HG03175 (cell line): ENCODE results near the gene FOCAD.
A peak's percentile ranks its signal among the peaks of the same experiment; 100 is the strongest.

Experiments
- ATAC-seq: cut with Tn5 transposase; IDR thresholded peaks from one replicate; pipeline ENCODE4 v1.9.1; 2021; ENCODE audit warnings: mild to moderate bottlenecking, moderate library complexity; ENCODE audit not compliant: unreplicated experiment

The FOCAD gene

GRCh38 chr9:20997503-20998076 lies 313.5 kb downstream of the FOCAD start:
- peak; percentile 67 for ATAC-seq

GRCh38 chr9:21001581-21001980 lies 317.5 kb downstream of the FOCAD start:
- no peak for ATAC-seq

- no peak for ATAC-seq
Measured at GRCh38 chr9:21002040-21002439, 318.0 kb downstream of the FOCAD start.

DNA sequence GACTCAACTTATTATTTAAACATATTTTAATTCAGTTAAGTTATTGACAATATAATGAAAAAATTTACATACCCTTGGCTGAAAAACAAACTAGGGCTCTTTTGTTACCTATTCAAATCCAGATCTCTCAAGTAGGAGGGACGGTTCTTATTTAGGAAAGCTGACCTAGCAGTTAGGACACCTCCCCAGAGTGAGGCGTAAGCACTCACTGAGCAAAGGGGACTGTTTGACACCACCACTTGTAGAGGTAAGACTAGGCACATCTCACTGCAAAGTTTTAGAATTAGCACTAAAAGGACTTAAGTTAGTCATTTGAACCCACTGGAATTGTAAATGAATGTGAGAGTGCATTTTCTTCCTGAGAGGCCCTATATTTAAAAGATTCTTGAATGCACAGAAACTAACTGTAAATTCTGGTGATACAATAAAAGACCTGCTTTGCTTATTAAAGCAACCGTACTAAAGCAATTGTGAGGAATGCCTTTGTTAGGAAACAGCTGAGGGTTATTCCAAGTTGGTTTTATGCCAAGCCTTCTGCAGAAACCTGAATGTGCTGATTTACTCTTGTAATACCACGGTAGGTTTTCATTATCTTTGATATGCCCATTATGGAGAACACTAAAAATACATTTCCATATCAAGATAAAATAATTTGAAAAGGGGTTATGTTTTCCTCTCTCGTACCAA lies 331.2 kb downstream of the FOCAD start:
- ATAC-seq, result no peak

DNA sequence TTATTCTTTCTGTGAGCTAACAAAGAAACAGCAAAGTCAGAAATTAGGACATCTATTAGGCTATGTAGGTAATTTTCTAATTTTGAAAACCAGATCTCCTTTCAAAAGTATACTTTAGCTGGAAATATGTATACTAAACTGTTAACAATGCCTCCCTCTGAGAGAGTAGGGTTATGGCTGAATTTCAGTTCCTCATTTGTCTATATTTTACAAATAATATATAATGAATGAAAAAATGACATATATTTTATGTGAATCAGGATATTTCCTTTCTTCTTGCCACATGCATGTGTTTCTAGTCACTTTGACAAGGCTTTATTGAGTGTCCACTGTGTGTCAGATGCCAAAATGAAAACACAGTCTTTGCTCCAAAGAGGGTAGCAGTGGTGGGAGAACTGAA lies 331.9 kb downstream of the FOCAD start:
- ATAC-seq, result peak; percentile 50

DNA sequence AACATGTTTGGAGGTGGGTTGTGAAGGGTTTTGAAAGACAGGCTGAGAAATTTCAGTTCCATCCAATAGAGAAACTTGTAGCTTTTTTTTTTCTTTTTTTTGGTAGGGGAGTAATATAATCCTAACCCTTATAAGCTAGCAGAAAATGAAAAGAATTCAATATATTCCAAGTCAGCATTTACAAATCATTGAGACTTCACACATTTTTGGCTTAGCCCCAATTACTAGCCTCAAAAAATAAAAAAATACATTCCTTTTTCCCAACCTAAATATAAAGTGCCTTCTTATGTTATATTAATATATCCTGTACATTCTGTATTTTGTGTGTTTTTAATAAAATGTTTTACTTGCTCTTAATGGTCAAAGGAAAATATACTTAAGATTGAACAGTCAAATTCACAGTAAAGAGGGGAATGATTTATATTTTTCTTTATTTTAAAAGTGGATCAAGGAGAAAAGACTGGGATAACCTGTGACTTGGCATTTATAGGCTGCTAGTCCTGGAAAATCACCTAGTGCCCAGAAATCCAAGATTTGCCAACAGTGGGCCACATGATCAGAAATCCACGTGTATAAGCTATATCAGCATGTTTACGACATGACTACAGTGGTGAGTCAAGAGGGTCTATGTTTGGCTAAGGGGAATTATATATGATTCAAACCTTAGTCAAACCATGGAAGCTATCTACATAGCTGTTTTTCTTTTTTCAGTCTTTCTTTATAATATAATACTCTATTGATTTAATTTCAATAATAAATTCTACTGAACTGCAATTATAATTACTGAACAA lies 332.8 kb downstream of the FOCAD start:
- ATAC-seq, result no peak

GRCh38 chr9:21018177-21018576 lies 334.1 kb downstream of the FOCAD start:
- no peak for ATAC-seq

DNA sequence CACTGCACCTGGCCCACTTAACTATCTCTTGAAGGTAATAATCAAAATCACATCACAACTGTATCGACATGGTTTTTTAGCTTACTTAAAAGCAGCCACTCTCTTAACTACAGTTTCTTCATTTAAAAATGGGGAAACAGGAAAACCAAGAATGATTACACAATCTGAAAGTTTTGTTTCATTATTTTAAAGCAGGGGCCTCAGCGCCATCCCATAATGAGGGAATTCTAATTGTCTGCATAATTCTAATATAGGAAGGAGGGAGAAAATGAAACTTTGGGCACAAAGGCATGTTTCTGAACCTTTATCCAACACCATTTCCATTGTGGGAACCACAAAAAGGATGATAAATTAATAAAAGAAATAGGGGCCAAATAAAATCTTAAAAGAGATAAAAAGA lies 339.8 kb downstream of the FOCAD start:
- ATAC-seq, result no peak

- ATAC-seq, result no peak
Measured at GRCh38 chr9:21027295-21027694, 343.2 kb downstream of the FOCAD start.

DNA sequence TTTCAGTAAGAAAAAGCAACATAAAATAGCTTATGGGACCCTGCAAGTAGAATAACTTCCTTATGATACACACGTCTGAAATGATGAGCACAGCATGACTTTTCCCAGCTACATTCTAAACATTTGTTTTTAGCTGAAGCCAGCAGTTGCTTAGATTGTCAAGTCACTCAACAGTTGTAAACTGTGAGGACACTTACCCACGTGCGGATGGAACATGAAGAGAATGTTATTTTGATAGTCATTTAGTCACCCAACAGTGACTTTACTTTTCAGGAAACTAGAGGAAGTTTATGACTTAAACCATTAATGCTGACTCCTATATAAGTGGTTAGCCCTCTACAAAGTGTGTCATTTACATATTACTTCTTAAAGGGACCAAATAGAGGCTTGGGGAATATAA lies 344.4 kb downstream of the FOCAD start:
- ATAC-seq, result no peak

DNA sequence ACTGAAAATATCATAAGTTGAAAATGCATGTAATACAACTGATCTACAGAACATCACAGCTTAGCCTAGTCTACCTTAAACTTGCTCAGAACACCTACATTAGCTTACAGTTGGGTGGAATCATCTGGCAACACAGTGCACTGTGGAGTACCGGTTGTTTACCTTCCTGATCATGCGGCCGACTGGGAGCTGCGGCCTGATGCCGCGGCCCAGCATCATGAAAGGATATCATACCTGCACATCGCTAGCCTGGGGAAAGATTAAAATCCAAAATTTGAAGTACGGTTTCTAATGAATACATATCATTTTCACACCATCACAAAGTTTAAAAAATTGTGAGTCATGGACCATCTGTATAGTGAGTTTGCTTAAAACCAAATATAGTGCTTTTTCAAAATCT lies 345.6 kb downstream of the FOCAD start:
- no peak for ATAC-seq

GRCh38 chr9:21030389-21031035 lies 346.5 kb downstream of the FOCAD start:
- ATAC-seq, result peak; percentile 83

DNA sequence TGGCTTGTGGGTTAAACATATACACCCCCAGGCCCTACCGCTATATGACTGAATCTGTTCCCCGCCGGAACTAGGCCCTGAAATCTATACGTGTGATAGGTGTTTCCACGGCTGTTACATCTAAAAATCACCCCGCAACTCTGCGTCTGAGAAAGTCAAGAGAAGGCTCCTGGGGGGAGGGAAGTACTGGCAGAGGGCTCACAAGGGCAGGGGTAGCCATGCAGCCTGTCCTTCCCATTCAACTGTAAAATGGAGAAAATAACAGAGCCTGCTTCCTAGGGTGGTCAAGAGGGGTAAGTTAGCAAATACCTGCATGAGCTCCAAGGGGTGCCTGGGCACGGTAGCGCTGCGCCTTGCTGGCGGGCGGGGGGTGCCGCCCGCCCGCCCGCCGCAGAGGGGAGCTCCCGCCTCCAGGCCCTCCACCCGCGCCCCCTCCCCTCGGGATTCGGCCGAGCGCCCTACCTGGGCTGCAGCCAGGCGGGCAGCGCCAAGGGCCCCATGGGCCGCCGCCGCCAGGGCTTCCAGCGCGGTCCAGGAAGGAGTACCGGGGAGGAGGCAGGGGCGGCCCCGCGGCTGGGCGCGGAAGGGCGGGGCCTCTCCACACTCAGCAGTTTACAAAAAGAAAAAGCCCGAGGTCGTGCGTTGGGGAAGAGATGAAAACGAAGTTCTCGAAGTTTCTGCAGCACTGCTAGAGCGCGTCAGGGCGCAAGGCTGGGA lies 347.2 kb downstream of the FOCAD start, which contains the start of gene HACD4:
TSS of gene HACD4 (minus strand) at position 550 of the 717 bp plus-strand sequence. CDS start at position 500, 50 bp downstream.
- peak; percentile 70 for ATAC-seq

- no peak for ATAC-seq
Measured at GRCh38 chr9:21031808-21032183, 347.7 kb downstream of the FOCAD start.

DNA sequence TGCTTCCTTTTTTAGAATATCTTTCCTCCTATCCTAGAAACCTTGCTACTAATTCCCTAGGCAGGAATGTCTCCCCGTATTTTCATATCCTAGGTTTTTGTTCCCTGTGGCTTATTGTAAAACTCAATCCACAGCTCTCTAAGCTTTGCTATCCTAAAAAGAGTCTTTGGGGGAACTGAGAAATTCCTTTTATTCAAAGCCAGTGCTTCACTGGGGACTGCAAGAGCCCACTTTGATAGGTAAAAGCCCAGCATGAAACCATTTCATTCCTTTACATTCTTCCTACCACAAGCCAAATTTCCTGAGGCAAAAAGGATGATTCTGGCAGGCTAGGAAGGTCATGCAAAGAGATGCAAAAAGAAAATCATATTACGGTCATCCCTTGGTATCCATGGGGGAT lies 353.2 kb downstream of the FOCAD start:
- no peak for ATAC-seq

DNA sequence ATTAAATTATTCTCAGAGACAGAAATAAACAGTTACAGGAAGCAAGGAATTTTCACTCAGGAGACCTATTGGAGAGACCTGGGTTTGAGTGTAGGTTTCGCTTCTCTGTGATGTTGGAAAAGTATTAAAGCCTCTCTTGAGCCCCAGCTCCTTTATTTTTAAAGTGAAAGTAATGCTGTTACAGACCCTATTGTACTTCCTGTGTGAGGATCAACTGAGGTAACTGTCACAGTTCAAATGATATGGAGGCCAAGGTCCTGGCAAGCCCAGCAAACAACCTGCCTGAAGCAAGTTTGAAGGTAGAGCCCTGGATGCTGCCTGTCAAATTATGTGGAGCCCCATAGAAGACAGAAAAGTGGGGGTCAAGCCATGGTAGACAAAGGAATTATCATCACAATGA lies 355.2 kb downstream of the FOCAD start:
- no peak for ATAC-seq

- ATAC-seq, result no peak
Measured at GRCh38 chr9:21042466-21042865, 358.4 kb downstream of the FOCAD start.

GRCh38 chr9:21043841-21044240 lies 359.8 kb downstream of the FOCAD start:
- ATAC-seq, result no peak
